ENCODE results near the gene HID1.
"Not testable (repeated sequence)": the region's sequence is repeated elsewhere in the genome, so short reads cannot be mapped to it uniquely, and the experiment has no call there.

HID1 gene

DNA sequence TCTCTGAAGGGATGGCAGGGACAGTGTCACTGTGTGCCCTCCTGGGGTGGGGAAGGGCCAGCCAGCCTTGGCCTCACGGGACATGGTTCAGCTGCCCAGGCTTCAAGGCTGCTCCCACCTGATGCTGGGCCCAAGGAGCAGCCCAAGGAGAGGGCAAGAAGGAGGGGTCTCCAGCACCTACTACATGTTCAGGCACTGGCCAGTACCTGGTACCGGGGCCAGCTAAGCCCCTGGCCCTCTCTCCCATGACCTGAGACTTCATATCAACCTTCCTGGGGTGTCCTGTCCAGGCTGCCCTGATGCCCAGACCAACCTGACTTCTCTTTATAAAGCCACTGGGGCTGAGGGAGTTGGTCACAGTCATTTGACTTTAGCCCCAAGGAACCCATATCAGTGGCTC is 50.8 kb downstream of the HID1 start:
- DNase-seq (ENCODE audit: low spot score), result no peak

DNA sequence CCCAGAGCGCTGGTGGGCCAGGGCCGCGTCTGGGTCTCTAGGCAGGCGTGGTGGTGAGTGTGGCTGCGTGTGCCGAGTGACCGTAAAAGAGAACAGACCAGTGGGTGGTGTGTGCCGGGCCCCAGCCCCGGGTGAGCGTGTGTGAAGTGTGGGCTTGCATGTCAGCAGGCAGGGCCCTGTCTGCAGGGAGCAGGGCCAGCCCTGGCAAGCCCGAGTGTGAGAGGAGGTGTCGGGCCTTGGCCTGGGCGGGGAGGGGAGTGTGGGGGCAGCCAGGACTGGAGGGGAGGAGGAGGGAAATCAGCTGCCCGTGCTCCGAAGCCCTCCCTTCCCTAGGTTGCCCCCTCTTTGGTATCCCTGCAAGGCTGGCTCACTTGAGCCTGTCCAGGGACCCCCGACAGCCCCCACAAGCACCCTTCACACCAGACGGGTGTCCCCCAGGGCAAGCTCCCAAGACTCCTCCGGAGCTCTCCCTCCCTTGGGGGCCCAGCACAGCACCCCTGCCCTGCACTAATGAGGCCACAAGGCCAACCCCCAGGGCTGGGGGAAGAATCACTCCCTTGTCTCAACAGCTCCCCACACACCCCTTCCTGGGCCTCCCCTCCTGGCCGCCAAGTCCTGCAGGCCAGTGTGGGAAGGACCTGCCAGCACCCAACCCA is 51.4 kb downstream of the HID1 start:
- no peak for DNase-seq (ENCODE audit: low spot score)

DNA sequence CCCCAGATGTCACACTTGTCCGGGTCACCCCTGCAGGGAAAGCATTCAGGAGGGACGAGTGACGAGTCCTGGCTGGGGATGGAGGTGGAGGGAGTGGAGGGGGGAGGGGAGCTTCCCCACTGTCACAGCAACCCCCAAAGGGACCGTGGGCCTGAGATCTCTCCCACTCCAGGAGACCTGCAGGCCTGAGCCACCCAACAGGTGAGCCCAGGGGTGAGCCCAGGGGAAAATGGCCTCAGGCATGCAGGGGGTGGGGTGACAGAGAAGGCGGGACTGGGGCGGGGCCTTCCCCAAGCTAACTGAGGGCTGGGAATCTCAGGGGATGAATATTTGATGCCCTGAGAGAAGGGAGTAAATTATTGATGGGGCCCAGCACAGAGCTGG is 51.9 kb downstream of the HID1 start:
- DNase-seq (ENCODE audit: low spot score), result no peak

DNA sequence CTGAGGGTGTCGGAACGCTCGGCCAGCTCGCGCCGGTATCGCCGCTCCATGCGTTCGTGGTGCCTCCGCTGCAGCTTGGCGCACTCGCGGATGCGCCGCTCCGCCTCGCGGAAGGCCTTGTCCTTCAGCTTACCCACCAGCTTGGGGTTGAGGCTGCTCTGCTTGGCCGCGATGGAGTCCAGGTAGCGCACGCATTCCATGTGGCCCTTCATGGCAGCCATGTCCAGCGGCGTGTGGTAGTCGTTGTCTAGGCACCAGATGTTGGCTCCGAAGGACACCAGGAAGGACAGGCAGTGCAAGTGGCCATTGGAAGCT is 52.3 kb downstream of the HID1 start:
- DNase-seq (ENCODE audit: low spot score), result no peak

DNA sequence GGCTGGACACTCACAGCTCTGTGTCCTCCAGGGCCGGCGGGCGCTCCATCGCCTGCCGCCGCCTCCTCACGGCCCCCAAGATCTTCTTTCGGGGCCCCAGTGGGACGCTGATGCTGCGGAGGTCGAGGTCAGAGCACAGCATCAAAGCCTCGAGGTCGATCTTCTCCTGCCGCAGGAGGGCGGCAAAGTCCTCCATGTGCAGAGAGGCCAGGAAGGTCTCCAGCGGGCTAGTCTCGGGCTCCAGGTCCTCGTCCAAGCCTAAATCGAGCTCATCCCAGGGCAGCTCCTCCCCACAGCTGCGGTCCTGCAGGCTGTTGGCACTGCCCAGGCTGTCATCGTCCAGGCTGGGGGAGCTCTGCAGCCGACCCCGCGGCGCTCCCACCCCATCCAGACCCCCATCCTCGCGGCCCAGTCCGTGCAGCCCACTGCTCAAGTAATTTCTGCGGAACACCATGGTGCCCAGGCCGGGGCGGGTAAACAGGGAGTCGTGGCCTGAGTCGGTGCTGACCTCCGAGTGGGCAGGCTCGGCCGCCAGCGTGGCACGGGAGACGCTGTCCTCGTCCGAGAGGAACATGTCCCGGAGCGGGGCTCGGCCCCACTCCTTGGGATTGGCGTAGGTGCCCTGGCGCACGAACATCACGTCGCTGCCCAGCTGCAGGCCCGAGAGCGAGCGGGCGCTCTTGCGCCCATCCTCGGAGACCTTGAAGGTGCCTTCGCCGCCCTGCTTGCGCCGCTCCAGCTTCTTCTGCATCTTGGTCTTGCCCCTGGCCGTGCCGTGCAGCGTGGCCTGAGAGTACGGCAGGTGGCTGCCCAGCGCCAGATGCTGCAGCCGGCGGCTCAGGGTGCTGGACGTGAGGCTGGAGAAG is 52.9 kb downstream of the HID1 start:
- no peak for DNase-seq (ENCODE audit: low spot score)

DNA sequence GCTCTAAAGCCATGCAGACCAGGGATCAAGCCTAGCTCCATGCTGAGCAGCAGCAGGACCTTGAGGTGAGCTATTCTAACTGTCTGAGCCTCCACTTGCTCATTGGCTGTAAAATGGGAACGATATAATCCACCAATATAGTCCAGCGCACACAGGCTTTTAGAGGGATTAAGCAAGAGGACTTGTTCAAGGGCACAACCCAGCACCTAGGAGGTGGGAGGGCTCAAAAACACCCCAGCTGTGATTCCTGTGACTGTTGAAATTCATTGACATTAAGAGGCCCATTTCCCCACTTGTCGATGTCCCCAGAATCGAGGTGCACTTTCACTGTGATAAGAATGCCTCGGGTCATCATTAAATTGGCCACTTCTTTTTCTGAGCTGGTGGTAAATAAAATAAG is 53.7 kb downstream of the HID1 start:
- no peak for DNase-seq (ENCODE audit: low spot score)

DNA sequence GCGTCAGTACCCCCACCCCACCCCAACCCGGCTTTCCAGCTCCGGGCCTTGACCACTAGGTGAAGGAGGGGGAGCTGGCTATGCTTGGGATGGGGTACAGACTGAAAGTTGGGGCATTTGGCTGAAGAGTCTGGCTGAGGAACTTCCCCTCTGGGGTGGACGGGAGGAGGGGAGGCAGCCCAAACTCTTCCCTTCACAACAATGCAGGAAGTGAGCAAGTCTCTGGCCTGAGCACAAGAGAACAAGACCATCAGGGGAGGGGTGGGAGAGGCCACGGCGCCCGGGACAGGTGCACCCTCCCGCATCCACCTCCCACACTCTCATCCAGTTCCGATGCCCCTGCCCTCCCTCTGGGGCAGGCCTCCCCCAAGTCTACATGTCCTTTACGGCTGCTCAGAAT is 55.1 kb downstream of the HID1 start:
- no peak for DNase-seq (ENCODE audit: low spot score)

DNA sequence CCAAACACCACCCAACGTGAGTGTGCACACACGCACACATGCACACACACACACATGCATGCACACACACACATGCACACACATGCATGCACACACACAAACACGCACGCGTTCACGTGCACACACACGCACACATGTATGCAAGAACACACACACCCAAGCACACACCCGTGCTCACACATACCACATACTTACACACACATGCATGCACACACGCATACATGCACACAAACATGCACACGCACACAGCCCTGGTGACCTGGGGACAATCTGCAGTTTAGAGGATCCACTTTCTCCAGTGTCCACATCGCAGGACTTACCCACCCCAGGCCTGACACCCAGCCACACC is 55.7 kb downstream of the HID1 start:
- no peak for DNase-seq (ENCODE audit: low spot score)

DNA sequence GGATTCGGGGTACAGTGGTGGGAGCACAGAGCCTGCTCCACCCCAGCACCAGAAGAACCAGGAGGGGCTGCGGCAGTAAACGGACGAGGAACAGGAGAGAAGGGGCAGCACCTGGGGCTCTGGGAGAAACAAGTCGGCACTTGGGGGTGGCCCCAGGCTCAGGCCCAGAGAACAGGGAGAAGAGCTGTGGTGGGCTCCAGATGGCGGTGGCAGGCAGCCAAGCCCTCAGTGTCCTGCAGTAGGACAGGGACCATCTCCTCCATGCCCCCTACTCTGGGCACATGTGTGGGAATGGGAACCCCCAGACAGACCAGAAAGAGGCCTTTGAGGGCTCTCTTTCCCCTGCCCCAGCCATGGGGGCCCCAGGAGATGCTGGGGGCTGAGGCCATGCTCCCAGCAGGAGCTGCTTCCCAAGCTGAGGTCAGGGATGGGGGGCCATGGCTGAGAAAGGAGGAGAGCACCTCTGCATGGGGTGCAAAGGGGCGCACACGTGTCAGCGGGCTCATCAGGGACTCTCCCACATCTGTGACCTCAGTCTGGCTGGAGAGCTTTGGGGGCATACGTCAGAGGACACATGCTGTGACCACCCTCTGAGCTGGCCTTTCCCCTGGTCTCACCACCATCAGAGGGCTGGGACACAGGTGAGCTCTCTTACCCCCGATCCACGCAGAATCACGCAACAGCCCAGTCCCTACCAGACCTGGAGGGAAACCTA is 56.3 kb downstream of the HID1 start:
- DNase-seq (ENCODE audit: low spot score), result no peak

DNA sequence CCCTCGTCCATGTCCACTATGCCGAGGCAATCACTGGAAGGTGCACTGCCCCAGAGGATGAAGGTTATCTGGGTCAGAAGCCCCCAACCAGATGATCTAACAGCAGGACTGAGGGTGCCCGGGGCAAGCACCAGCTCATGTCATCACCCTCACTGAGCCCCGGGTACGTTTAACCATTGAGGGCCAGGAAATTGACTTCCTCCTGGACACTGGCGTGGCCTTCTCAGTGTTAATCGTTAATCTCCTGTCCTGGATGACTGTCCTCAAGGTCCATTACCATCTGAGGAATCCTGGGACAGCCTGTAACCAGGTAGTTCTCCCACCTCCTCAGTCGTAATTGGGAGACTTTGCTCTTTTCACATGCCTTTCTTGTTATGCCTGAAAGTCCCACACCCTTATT is 61.1 kb downstream of the HID1 start:
- DNase-seq (ENCODE audit: low spot score), result not testable (repeated sequence)

DNA sequence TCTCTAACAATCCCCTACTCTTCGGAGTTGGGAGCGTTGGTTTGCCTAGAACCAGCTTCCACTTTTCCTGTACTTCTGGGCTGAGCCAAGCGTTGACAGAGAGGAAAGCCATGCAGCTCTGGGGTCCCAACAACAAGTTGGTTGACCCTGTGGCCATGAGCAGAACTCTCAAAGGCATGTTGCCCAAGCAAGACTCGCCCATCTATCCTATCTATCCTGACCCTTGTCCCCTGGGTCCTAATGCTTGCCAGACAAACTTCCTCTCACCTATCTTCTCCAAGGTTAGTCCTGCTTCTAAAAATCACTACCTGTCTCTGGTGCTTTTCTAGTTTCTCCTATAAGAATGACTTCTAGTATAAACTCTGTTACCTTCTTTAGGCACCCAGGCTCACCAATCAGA is 63.5 kb downstream of the HID1 start:
- DNase-seq (ENCODE audit: low spot score), result not testable (repeated sequence)

DNA sequence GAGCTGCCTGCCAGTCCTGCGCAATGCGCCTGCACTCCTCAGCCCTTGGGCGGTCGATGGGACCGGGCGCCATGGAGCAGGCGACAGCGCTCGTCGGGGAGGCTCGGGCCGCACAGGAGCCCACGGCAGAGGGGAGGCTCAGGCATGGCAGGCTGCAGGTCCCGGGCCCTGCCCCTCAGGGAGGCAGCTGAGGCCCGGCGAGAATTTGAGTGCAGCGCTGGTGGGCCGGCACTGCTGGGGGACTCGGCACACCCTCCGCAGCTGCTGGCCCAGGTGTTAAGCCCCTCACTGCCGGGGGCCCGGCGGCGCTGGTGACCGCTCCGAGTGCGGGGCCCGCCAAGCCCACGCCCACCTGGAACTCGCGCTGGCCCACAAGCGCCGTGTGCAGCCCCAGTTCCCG is 65.5 kb downstream of the HID1 start:
- DNase-seq (ENCODE audit: low spot score), result no peak

DNA sequence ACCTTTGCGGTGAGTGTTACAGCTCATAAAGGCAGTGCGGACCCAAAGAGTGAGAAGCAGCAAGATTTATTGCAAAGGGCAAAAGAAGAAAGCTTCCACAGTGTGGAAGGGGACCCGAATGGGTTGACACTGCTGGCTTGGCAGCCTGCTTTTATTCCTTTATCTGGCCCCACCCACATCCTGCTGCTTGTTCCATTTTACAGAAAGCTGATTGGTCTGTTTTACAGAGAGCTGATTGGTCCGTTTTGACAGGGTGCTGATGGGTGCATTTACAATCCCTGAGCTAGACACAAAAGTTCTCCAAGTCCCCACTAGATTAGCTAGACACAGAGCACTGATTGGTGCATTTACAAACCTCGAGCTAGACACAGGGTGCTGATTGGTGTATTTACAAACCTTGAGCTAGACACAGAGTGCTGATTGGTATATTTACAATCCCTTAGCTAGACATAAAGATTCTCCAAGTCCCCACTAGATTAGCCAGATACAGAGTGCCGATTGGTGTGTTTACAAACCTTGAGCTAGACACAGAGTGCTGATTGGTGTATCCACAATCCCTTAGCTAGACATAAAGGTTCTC is 66.3 kb downstream of the HID1 start:
- DNase-seq (ENCODE audit: low spot score), result not testable (repeated sequence)

DNA sequence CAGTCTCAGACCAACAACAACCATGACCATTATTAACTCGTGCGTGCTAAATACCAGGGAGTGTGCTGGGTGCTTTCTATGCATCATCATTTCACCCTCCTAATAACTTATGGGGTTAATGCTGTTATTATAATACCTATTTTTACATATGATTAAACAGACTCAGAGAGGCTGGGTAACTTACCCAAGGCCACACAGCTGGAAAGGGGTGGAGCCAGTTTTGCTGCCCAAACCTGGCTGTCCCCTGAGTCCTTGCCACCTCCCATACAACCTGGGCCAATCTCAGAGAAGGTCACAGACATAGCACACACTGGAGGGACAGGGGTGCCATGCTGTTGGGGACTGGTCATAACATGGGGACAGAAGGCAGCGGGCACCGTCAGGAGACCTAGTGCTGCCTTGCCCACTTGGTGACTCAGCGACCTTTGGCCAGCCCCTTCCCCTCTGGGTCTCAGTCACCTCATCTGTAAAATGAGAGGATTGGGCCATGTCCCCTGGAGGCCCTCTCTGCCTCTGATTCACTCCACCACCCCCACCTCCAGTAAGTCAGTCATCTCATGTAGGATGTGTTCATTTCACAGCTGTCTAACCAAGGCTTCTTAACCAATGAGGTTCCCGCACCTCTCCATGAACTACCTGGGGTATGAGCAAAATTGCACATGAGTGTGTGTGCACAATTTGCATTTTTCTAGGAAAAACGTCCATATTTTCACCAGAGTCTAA is 67.7 kb downstream of the HID1 start:
- no peak for DNase-seq (ENCODE audit: low spot score)

DNA sequence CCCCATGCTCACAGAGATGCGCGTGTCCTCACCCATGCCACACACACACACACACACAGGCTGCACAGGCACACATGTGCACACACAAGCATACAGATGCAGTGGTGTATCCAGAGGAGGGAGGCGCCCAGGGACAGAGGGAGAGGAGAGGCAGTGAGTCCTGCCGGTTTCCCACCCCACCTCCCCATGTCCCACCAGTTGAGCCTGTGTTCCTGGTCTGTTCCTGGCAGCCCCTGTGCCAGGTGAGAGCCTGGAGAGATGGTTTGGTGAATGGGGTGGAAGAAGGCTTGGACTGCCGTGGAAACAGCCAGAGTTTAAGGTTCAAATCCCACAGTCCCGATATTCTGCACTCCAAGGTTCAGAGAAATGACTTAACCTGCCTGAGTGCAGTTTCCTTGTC is 68.9 kb downstream of the HID1 start:
- DNase-seq (ENCODE audit: low spot score), result no peak

DNA sequence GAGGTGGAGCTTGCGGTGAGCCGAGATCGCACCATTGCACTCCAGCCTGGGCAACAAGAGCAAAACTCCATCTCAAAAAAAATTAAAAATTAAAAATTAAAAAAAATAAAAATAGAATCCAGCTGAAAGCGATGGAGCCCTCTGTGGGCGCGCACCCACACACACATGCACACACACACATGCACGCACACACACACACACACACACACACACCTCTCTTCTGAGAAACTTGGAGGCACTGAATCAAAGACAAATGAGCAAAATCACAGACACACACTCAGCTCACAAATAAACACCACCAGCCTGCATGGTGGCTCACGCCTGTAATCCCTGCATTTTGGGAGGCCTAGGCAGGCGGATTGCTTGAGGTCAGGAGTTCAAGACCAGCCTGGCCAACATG is 69.5 kb downstream of the HID1 start:
- no peak for DNase-seq (ENCODE audit: low spot score)

DNA sequence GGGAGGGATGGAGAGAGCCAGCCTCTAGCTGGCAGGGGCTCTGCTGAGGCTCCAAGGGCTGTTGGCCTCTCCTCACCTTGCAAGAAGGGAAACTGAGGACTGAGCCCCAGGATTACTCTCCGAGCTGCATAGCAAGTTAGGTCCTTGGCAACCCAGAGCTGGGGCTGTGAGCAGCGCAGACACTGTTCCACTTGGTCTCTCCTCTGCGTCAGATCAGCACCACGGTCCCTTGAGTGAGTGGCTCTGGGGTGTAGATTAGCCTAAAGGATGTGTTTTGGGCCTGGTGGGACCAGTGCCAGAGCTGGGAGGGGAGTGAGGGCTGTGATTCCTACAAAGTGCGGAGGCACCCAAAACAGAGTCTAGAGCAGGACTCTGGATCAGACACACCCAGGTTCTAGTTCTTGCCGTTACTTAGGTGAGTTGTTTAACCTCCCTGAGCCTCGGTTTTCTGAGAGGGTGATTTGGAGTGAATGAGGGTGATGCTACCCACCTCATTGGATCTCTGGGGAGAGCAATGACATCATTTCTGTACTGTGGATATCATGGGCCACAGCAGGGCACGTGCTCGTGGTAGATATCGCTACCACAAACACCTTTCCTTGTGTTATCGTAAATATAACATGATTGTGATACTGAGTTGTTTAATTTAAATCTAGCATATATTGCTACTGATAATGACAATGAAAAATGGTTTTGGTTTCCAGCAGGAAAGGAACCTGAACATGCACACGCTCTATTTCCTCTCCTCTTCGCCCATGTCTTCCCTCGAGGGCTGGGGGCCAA is 71.0 kb downstream of the HID1 start:
- no peak for DNase-seq (ENCODE audit: low spot score)

All from activated CD4-positive, alpha-beta T cell treated with anti-CD3 and anti-CD28 coated beads, Interleukin-2, Interleukin-4, amounts not matched to agents 100 ng/mL and 50 ng/mL, durations not matched to agents 16 hours and 8 hours (primary cell).